H1 (cell line): ENCODE results near the gene PDE3A.

Experiments
- CBX8 ChIP-seq: fragments of 300-800, 300-1000 bp; sonication (generic); IDR thresholded peaks from 2 replicates; pipeline ENCODE4 v1.7.1; 2016; ENCODE audit warnings: low read depth, low read length, borderline replicate concordance
- CHD2 ChIP-seq: IDR thresholded peaks from 2 replicates; pipeline ENCODE4 v1.6.1; 2012; ENCODE audit warnings: low read length, improper control_type of control experiment
- EZH2 ChIP-seq: fragments of 200-600 bp; sonication (generic); IDR thresholded peaks from 2 replicates; pipeline ENCODE4 v1.7.1; 2012; ENCODE audit warnings: low read depth, mild to moderate bottlenecking, moderate library complexity, low read length, inconsistent platforms; ENCODE audit not compliant: severe bottlenecking
- HDAC6 ChIP-seq: IDR thresholded peaks from one replicate; pipeline ENCODE4 v1.7.1; 2012; ENCODE audit warnings: low read depth, mild to moderate bottlenecking, inconsistent platforms, low read length, moderate library complexity
- RAD21 ChIP-seq, 2 experiments: IDR thresholded peaks in 1 of 2; conservative IDR thresholded peaks in 1 of 2; 2 replicates each; pipeline ENCODE4 v1.6.1; 2011; ENCODE audit warnings: low read depth in 2 of 2, low read length in 2 of 2, improper control_type of control experiment in 1 of 2, inconsistent platforms in 1 of 2, mild to moderate bottlenecking in 1 of 2, moderate library complexity in 1 of 2
- RFX5 ChIP-seq: IDR thresholded peaks from 2 replicates; pipeline ENCODE4 v1.6.1; 2011; ENCODE audit warnings: low read depth, low read length, improper control_type of control experiment, borderline replicate concordance
- SP1 ChIP-seq: IDR thresholded peaks from 2 replicates; pipeline ENCODE4 v1.6.1; 2011; ENCODE audit warnings: low read depth, low read length
- SP2 ChIP-seq: IDR thresholded peaks from 2 replicates; pipeline ENCODE4 v1.6.1; 2012; ENCODE audit warnings: mild to moderate bottlenecking, low read length, inconsistent platforms
- SRF ChIP-seq: IDR thresholded peaks from 2 replicates; pipeline ENCODE4 v1.6.1; 2011; ENCODE audit warnings: mild to moderate bottlenecking, low read depth, low read length, moderate library complexity
- TEAD4 ChIP-seq: IDR thresholded peaks from 2 replicates; pipeline ENCODE4 v1.6.1; 2012; ENCODE audit warnings: low read depth, low read length, inconsistent platforms, mixed read lengths
- TF ChIP-seq, protein P1 (sequence below), 3 experiments: IDR thresholded peaks; 1 replicate in 2 of 3; 2 replicates in 1 of 3; pipeline versions ENCODE4 v1.5.1 to v1.6.1; 2011; ENCODE audit warnings: low read length in 3 of 3, mild to moderate bottlenecking in 3 of 3, inconsistent platforms in 2 of 3, low read depth in 1 of 3, moderate library complexity in 1 of 3; ENCODE audit not compliant: insufficient read depth in 1 of 3; ENCODE audit errors: control extremely low read depth in 1 of 3
- TF ChIP-seq, protein P2 (sequence below): IDR thresholded peaks from 2 replicates; pipeline ENCODE4 v1.6.1; 2012; ENCODE audit warnings: low read length, inconsistent platforms

DNA sequence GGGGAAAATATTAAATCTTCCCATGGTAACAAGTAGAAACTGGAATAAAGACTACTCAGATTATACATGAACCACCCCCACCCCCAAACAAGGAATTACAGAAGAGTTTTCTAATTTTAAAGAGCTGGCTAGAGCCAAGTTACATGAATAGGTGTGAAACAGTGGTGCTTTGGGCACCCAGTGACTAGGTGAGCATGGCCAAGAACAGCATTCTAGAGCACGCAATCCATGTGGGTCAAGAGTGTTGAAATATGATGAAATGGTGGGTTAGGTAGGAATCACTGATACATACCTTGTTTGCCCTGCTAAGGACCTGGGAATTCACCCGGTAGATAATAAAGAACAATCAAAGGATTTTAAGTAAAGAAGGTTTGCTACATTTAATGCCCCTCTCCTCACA is 208.7 kb downstream of the PDE3A start:
- TF ChIP-seq SP1, result no peak
- TF ChIP-seq EZH2, result no peak
- TF ChIP-seq CBX8, result no peak
- TF ChIP-seq HDAC6, result no peak
- TF ChIP-seq, protein P1, sequence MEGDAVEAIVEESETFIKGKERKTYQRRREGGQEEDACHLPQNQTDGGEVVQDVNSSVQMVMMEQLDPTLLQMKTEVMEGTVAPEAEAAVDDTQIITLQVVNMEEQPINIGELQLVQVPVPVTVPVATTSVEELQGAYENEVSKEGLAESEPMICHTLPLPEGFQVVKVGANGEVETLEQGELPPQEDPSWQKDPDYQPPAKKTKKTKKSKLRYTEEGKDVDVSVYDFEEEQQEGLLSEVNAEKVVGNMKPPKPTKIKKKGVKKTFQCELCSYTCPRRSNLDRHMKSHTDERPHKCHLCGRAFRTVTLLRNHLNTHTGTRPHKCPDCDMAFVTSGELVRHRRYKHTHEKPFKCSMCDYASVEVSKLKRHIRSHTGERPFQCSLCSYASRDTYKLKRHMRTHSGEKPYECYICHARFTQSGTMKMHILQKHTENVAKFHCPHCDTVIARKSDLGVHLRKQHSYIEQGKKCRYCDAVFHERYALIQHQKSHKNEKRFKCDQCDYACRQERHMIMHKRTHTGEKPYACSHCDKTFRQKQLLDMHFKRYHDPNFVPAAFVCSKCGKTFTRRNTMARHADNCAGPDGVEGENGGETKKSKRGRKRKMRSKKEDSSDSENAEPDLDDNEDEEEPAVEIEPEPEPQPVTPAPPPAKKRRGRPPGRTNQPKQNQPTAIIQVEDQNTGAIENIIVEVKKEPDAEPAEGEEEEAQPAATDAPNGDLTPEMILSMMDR (IDR thresholded peaks at IDR 0.05; ENCODE audit: control extremely low read depth in 1 of 3, insufficient read depth in 1 of 3, low read depth in 1 of 3, low read length in 3 of 3), result no peak
- TF ChIP-seq SRF, result no peak
- no peak for TF ChIP-seq CHD2
- TF ChIP-seq TEAD4, result no peak
- TF ChIP-seq, protein P2, sequence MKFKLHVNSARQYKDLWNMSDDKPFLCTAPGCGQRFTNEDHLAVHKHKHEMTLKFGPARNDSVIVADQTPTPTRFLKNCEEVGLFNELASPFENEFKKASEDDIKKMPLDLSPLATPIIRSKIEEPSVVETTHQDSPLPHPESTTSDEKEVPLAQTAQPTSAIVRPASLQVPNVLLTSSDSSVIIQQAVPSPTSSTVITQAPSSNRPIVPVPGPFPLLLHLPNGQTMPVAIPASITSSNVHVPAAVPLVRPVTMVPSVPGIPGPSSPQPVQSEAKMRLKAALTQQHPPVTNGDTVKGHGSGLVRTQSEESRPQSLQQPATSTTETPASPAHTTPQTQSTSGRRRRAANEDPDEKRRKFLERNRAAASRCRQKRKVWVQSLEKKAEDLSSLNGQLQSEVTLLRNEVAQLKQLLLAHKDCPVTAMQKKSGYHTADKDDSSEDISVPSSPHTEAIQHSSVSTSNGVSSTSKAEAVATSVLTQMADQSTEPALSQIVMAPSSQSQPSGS, result no peak
- no peak for TF ChIP-seq SP2
- TF ChIP-seq RAD21 (IDR thresholded peaks at IDR 0.05 in 1 of 2, conservative IDR thresholded peaks at IDR 0.05 in 1 of 2; ENCODE audit: low read depth in 2 of 2, low read length in 2 of 2), result no peak
- TF ChIP-seq RFX5, result no peak
